LoVo (cell line): ENCODE data around the gene CEP95.

Experiments
- DNase-seq: peaks from one replicate; pipeline ENCODE4 v3.0.0-alpha.2; 2016; ENCODE audit warnings: low spot score

Gene CEP95

DNA sequence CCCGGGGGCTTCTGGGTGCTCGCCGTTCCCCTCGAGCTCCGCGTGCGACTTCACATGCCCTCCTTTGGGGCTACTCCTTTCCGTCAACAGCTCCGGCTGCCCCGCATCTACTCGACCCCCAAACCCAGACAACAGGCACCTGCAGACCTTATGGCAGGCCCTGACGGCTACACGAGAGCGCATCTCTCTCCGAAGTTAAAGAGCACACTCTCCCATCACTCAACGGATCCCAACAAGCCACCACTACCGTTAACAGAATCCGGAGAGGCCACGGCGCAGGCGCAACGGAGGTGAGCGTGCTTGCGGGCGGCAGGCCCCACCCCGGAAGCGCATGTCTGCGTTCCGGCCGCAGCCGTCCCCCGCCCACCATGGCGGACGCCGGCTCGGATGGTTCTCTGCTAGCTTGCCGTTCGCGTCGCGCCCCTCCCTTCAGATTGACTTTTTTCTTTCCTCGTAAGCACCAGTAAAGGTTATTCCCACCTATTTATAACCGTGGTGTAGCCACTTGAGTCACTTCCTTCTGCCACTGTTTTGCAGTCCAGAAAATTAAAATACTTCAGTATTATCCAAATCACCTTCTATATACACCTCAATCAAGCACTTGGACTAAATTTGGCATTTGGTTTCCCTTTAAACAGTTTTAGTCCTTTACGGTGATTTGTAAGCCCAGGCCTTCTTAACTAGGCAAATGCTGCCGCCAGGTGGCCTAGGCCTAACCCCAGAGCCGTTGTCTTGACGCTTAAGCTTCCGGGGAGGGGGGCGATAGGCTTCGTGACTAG is 9.8 kb upstream of the CEP95 start, which contains the start of gene POLG2:
Gene POLG2 (minus strand): TSS at position 269 of the 779 bp plus-strand sequence. CDS start 86 bp downstream, at position 183.
- peak; percentile 97 for DNase-seq

DNA sequence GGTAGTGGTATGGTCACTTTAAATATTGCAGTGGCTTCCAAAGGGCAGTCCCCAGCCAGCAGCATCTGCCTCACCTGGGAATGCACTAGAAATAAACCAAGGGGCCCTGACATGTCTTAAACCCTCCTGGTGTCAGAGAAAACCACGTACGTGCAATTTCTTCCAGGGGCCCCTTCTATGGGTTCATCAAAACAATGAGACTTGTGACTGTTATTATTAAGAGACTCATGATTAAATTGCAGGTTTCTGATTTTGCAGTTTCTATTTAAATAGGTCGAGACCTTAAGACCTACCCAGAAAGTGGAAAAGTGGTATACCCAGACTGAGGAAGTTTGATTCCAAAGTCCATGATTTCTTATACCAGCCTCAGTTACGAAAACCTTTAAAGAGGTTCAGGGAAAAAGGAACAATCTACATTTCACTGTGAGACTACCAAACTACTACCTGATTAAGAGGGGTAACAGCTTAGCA is 9.2 kb upstream of the CEP95 start:
- peak; percentile 48 for DNase-seq

DNA sequence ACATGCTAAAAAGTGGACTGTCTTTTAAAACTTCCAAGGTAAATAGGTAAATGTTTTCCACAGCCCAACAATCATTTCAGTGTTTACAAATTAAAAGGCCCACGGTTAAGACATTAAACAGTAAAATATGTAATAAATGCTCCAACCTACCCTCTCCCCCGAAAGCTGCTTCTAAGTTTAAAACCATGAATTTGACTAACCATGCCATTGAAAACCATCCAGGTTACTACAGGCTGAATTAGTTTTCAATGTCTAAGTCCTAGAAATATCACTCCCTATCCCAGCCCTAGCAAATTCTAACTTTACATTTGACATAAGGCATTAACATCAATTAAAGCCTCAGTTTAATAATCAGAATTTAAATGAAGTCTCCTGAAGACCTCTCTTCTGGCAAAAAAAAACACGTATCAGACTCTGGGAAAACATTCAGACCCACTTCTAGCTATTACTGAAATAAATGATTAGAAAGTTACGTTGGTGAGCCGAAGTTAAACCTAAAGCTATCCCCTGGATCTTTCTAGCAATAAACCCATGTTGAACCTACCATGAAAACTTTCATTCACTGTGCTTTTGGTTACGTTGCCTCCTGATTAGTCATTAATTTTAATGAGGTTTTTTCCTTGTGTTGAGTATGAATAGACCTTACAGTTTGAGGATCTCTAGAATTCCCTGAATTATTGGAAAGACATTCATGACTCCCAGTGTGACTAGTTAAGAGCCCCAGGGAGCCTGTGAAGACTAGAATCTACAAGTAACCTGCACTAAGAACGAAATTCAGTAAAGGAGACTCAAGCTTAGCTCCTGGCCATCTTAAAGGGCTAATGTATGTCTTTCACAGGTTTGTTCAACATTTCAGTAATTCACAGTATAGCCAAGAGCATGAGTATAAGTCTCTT is 8.2 kb upstream of the CEP95 start:
- DNase-seq: peak; percentile 50

DNA sequence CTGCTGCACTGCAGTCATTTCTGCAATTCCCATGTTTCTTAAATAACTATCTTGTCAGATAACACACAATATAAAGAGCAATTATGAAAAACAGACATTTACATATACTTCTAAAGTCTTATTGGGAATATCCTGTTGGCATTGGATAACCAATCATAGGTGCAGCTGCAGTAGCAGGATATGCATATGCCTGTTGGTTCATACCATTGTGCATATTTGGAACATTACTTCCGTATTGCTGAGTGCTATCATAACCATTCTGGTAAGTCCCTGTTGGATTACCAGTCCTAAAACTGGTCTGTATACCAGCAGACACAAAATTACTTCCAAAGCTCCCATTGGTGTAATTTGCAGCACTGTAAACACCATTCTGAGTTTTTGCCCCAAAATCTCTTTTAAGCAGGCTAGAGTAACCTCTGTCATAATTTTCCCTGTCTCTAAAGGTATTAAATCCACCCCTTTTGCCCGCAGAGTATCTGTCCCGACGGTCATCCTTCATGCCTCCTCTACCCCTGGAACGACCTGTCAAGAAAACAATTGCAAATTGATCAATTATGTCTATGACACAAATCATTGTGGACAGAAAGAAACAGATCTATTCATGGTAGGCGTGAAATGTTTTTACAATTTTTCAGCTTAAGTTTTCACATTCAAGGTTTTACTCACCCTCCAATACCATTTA is 6.8 kb upstream of the CEP95 start:
- DNase-seq: peak; percentile 46

DNA sequence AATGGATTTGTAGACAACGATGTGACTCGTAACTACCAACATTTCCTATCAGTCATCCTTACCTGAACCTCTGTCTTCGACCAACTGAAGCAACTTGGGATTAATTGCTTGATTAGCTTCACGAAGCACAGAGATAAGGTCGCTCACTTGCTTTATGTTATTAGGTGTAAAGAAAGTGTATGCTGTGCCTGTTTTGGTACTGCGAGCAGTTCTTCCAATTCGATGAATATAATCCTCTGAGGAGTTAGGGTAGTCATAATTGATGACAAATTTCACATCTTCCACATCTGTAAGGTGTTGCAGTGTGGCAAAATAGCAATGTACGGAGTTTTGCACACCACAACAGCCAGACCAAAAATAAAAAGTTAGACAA is 6.3 kb upstream of the CEP95 start:
- DNase-seq: no peak

DNA sequence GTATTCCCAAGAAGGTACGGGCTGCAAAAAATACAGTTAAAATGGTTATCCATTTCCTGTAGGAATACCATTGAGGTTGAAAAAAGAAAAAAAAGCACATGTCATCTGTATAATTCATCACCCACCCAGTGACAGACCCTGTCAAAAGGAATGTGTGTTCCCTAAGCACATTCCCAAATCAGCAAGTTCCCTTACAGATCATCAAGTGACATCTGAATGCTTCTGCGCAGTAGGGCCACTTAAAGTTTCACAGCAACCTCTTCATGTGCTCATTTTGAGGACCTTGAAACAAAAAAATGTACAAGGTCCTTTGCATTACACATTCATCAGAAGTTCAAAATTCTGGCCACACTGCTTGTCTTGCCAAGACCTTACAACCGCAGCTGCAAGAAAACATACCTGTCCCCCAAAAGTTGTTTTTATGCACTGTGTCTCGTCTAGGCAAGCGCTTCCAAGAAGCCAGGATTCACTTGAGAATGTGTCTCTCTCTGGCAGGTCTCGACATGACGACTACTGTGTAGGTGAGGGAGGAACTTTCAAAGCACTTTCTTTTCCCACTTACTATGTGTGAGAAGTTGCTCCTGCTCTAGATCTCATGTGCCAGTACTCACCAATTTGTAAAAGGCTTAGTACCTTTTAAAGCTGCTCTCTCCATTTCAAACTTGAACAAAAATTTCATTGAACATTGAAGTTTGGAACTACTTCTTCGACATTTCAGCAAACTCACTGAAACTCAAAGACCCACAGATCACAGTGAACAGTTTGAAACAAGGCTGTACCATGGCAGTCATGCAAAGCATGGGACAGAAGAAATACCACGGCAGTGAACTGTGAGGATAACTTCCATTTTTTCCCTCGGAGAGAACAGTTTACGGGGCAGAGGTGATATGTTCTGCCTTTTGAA is 5.7 kb upstream of the CEP95 start:
- peak; percentile 22 for DNase-seq

DNA sequence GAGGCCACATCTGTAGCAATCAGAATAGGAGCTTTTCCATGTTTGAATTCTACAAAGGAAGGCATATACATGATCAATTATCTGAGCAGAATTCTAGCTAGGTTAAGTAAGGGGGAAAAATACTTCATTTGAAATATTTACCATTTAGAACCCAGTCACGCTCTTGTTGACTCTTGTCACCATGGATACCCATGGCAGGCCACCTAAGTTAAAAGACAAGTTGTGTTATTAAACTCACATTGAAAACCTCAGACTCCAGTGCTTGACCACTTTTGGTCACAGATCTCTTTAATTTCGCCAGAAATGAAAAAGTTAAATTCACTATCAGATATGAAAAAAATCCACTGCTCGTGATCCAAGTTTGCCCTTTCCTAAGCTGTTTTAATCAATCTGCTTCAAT is 4.8 kb upstream of the CEP95 start:
- DNase-seq: no peak

DNA sequence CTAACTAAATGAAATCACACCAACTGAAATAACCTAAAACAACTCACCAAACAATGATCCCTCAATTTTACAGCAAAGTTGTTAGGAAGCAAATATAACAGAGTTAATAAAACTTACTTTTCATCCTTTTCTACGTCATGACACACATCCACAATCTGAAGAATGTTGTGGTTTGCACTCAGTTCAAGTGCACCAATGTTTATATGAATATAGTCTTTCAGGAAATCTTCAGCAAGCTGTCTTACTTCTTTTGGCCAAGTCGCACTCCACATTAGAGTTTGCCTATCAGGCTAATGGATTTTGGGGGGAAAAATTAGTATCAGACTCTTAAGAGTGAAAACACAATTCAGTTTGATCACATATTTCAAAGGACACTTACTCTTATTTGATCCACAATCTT is 4.0 kb upstream of the CEP95 start:
- DNase-seq: peak; percentile 12

DNA sequence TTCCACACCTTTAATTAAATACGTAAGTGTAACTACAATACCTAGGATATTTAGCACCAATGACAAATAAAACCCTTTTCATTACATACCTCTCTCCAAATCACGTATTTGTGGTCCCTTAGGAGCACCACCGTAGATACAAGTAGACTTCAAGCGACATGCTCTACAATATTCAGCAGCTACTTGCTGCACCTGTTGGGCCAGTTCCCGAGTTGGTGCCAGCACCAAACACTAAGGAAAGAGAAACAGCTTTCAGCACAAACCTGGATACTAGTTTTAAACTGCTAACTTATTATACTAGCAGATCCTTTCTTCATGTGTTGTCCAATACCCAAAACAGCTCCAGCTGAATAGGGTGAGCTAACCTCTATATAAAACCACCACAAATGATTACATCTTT is 3.4 kb upstream of the CEP95 start:
- peak; percentile 16 for DNase-seq

DNA sequence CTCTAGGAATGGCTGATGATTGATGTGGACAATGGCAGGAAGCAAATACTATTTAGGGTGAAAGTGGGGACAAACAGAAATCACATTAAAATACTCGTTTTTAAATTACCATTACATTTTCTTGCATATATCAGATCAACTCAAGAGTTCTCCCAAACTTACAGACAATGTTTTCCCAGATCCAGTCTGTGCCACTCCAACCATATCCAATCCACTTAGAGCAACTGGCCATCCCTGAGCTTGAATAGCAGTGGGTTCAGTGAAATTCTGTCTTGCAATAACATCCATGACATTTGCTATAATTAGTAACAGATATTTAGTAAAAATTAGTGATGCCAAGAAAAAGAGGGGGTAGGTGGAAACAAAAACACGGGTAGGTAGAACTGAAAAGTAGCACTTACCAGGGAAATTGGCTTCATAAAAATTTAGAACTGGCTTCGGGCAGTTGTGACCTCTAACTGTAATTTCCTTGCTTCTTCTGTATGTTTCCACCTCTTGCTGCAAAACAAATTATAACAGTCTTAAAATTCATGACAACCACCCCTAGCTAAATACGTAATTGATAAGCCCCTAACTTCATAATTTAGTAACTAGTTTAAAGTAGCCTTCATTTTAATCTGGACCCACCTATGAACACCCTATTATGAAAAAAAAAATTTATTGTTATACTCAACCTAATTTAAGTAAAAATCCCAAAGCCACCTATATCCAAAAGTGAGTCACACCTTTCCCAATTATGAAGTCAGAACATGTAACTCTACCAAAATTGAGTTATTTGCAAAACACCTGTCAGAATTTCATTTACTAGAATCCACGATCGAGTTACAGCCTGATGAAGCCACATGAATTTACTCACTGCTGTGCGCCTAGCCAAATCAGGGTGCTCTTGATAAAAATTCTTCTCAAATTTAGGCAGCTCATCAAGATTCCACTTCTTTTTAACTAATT is 2.7 kb upstream of the CEP95 start:
- DNase-seq: no peak

DNA sequence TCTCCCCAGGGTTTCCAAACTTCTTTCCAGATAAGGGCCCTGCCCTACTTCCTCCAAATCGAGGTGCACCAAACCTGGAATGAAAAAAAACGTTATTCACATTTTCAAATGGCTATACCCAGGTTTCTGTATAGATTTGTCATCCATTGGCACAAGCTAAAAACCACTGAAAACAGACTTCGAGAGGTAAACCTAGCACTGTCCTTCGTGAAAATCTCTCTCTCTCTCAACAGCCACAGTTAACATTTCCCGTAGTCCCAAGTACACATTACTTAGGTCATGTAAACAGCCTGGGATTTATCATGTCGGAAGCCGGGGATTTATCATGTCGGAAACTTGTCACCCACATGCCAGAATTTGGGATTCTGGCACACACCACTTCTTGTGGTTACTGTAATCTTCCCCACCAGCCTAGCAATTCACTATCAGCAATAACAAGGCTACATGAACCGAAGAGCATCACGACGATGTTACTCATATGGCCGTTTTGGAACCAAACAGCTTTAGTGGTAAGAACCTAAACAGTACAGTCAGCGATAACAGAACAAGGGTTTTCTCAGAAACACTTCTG is 1.9 kb upstream of the CEP95 start:
- DNase-seq: no peak

DNA sequence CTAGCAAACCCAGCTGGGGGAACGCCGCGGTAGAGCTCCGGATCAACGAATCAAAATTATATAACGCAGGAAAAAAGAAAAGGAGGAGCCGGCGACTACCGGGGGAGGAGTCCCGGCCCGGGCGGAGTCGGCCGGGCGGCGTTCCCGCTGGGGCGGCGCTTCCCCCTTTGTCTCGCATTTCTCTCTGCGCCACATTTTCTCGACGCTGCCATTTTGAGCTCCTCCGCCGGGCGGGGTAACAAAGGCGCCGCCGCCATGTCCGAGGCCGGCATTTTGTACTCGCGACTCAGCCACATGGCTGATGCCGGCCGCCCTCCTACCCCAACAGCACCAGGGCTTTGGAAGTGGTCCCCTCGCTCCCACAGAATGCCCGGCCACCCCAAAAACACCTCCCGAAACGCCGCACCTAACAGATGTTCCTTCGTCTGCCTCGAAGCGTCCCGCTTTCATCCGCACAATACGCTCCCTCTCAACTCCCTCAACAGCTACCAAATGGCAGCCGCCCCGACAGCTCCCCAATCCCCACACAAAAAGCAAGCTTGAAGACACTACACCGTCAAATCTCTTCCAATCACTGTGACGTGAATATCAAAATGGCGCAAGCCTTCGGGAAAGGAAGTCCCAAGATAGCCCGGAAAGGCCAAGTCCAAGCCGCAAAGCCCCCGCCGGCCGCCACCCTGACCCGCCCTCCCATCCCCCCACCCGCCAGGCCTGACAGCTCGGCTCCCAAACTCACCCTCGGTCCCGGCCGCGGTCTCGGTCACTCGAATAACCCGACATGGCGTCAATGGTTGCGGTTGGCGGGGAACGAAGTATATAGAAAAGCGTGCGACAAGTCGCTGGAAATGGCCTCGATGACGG is 1.2 kb upstream of the CEP95 start:
- peak; percentile 77 for DNase-seq

DNA sequence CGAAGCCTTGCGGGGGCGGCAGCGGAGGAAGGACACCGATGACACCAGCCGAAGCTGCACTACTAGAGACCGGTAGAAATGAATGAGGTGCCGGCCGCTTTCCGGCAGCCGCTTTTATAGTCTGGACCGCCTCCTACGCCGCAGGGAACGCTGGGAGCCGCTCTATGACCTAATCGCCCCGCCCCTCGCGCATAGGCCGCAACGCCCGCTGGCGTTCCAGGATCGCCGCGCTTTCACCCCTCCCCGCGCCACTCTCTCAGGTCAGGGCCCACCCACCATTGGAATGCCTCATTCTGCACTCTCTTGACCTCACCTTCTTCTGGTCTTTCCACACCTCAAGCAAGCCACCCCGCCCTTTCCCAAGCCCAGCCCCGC is 589 bp upstream of the CEP95 start, which contains the start of gene DDX5:
Gene DDX5 (minus strand): TSS at position 89 of the 375 bp plus-strand sequence. CDS start 170 bp downstream, outside the sequence.
- DNase-seq: no peak

DNA sequence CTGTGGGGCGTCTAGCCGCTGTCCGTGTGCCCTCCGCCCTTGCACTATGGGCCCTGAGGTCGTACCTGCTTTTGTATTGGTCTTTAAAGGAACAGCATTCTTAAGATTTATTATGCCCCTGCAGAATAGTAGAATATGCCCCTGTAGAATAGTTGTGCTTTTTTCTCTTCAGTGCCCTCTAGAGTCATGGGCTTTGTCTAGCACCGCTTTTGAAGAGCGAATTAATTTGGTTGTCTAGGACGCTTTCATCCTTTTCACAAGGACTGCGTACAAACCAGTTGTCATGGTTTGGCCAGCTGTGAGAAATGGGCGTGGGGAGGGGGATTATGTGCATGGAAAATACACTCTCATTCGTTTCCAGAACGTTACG is 621 bp downstream of the CEP95 start:
- DNase-seq: peak; percentile 60

DNA sequence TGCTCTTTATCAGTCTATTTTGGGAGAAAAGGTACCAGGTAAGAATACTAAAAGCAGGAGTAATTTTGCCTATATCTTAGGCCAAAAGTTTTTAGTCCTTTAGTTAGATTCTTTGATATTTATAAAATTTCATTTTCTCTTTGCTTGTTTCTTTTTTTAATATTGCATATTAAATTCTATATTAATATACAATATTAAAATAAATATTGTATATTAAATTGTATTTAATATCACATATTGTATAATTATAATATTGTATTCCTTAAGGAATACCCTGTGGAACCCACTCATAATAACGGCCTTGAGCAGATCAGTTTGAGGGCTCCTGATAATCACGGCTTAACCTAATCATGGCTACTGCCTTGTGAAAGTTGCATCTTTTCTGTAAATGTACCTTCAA is 1.9 kb downstream of the CEP95 start:
- no peak for DNase-seq

DNA sequence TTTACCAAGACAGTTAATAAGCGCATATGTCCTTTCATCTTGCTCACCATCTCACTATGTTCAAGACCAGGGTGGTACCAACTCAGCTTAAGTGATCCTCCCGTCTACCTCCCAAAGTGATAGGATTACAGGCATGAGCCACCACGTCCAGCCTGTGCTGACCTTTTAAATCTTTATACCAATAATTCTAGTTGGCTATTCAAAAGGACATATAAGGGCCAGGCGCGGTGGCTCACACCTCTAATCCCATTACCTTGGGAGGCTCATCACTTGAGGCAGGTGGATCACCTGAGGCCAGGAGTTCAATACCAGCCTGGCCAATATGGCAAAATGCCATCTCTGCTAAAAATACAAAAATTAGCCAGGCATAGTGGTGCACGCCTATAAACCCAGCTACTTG is 2.4 kb downstream of the CEP95 start:
- DNase-seq: no peak

DNA sequence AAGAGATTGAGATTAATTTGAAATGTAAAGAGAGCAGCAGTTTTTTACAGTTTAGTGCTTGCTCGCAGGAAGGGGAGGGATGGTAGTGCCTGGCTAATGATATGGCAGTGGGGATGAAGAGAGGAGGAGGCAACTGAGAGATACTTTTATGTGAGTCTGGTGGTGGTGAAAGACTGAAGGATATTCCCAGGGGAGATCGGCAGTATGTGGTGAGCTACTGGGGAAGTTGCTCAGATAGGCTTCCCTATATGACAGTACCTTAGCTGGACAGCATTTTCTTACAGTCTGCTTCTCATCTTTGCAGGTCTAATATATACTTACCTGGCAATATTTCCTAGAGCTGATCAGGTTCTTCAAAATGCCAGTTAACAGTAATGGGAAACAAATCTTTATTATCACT is 8.6 kb downstream of the CEP95 start:
- no peak for DNase-seq

DNA sequence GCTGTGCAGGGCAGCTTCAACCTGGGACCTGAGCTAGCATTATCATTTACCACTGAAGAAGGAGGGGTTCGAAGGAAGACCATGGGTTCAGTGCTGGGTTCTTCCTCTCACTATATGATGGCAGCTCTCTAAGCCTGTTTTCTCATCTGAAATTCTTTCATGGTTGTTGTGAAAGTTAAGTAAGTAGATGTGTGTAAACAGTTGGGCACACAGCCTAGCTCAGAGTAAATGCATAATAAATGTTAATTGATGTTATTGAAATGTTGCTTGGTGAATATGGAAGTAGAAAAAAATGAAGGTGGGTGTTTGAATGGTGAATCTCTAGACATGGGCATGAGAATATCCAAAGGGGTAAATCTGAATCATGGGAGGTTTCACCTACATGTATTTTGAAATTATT is 9.1 kb downstream of the CEP95 start:
- no peak for DNase-seq

DNA sequence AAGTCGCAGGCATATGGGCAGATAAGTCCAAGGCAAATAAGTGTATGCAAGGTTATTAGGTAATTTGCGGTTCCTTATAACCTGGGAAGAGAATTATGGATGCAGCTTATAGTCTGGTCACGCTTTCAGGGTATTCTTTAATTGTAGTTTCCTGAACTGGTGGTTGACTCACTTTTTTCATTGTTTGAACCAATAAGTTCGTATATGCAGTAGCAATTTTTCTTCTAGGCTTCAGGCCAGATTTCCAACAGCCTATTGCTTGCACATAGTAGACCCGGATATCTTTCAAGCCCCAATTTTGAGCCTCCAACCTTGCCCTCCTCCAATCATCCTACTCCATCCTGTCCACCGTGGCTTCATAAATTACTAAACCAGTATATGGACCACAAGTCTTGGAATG is 12.8 kb downstream of the CEP95 start:
- DNase-seq: no peak
